SK-N-SH (cell line): ENCODE measurements around the gene NAT9.

ENCODE experiments used
- USF1 ChIP-seq: IDR thresholded peaks from 2 replicates; pipeline ENCODE4 v1.4.0; 2012; ENCODE audit warnings: low read depth, borderline replicate concordance
- TF ChIP-seq, protein P1 (sequence below): fragments of 200-600 bp; sonication (generic); IDR thresholded peaks from 2 replicates; pipeline ENCODE4 v1.6.1; 2017; ENCODE audit warnings: antibody characterized with exemption, mild to moderate bottlenecking, moderate library complexity

DNA sequence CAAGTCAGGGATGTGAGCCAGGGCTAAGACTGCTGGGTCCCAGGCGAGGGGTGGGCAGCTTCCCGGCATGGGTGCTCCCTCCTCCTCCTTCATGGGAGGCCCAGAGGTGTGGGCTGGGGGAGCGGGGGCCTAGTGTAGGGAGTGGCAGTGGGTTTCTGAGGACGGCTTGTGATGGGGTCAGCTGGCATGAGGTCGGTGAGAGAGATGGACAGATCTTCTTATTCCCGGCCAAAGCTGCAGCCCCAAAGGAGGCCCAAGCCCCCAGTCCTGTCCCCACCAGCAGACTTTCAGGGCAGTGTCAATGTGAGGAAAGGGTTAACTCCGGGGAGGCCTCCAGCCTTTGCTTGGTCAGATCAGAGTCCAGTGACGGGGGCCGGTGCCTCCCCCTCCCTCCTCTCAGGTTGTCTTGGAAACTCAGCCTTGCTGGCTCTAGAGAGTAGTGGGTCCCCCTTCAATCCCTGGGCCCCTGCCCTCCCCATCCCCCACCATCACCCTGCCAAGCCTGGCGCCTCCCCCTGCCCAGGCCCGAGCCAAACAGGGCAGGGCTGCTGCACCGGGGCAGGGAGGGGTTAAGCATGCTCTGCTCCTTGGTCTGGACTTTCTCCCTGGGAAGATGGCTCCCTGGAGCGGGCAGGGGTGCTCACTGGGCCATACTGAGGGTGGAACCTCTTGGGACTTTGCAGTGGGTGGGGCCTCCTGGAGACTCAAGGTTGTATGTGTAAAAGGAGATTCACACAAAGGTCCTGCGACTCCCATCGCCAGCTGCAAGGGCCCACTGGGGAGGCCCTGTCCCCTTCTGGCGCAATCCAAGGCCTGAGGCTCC lies 12.4 kb downstream of the NAT9 start:
- TF ChIP-seq USF1, result no peak
- TF ChIP-seq, protein P1, sequence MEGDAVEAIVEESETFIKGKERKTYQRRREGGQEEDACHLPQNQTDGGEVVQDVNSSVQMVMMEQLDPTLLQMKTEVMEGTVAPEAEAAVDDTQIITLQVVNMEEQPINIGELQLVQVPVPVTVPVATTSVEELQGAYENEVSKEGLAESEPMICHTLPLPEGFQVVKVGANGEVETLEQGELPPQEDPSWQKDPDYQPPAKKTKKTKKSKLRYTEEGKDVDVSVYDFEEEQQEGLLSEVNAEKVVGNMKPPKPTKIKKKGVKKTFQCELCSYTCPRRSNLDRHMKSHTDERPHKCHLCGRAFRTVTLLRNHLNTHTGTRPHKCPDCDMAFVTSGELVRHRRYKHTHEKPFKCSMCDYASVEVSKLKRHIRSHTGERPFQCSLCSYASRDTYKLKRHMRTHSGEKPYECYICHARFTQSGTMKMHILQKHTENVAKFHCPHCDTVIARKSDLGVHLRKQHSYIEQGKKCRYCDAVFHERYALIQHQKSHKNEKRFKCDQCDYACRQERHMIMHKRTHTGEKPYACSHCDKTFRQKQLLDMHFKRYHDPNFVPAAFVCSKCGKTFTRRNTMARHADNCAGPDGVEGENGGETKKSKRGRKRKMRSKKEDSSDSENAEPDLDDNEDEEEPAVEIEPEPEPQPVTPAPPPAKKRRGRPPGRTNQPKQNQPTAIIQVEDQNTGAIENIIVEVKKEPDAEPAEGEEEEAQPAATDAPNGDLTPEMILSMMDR, result no peak
